ENCODE data around the gene C11orf54.
"Not testable (repeated sequence)": the region's sequence is repeated elsewhere in the genome, so short reads cannot be mapped to it uniquely, and the experiment has no call there.

C11orf54 gene

GRCh38 chr11:93735627-93736026, 5.8 kb upstream of the C11orf54 start:
- DNase-seq = no peak

- DNase-seq = no peak
Measured at GRCh38 chr11:93736129-93736528, 5.3 kb upstream of the C11orf54 start.

GRCh38 chr11:93737904-93738612, 3.4 kb upstream of the C11orf54 start:
- no peak for DNase-seq

- DNase-seq = no peak
Measured at GRCh38 chr11:93738647-93739081, 2.8 kb upstream of the C11orf54 start.

- DNase-seq = peak in 2 of 3 experiments; percentile 16 to 38
Measured at GRCh38 chr11:93740031-93740729, 1.3 kb upstream of the C11orf54 start.

GRCh38 chr11:93740730-93741093, 760 bp upstream of the C11orf54 start:
- DNase-seq = peak; percentile 47 to 91 (median 90)

- DNase-seq = peak in 2 of 3 experiments; percentile 43 to 92
Measured at GRCh38 chr11:93741882-93742226, 382 bp downstream of the C11orf54 start.

GRCh38 chr11:93743291-93743690, 1.8 kb downstream of the C11orf54 start:
- DNase-seq = no peak

- no peak for DNase-seq
Measured at GRCh38 chr11:93744669-93745004, 3.2 kb downstream of the C11orf54 start.

GRCh38 chr11:93745005-93745755, 3.7 kb downstream of the C11orf54 start:
- DNase-seq = not testable (repeated sequence)

GRCh38 chr11:93746101-93746500, 4.6 kb downstream of the C11orf54 start:
- no peak for DNase-seq

GRCh38 chr11:93747122-93747521, 5.7 kb downstream of the C11orf54 start:
- no peak for DNase-seq

GRCh38 chr11:93751001-93751400, 9.5 kb downstream of the C11orf54 start:
- DNase-seq = no peak

GRCh38 chr11:93753241-93753640, 11.8 kb downstream of the C11orf54 start:
- no peak for DNase-seq

GRCh38 chr11:93756748-93757147, 15.3 kb downstream of the C11orf54 start:
- DNase-seq = no peak

- no peak for DNase-seq
Measured at GRCh38 chr11:93757301-93757700, 15.8 kb downstream of the C11orf54 start.

GRCh38 chr11:93757924-93758865, 16.7 kb downstream of the C11orf54 start:
- DNase-seq = no peak

- not testable (repeated sequence) for DNase-seq
Measured at GRCh38 chr11:93759123-93759522, 17.7 kb downstream of the C11orf54 start.

- no peak for DNase-seq
Measured at GRCh38 chr11:93761910-93762309, 20.4 kb downstream of the C11orf54 start.

GRCh38 chr11:93765551-93765950, 24.1 kb downstream of the C11orf54 start:
- DNase-seq = no peak

GRCh38 chr11:93766504-93766903, 25.0 kb downstream of the C11orf54 start:
- no peak for DNase-seq

- DNase-seq = no peak
Measured at GRCh38 chr11:93767018-93767417, 25.5 kb downstream of the C11orf54 start.

GRCh38 chr11:93770160-93770559, 28.7 kb downstream of the C11orf54 start:
- DNase-seq = no peak
